Neuronal stem cell (in vitro differentiated cells): Measurements from ENCODE around the gene RXRB.
A peak's percentile ranks its signal among the peaks of the same experiment; 100 is the strongest.

ENCODE experiments used
- DNase-seq: peaks from one replicate; pipeline ENCODE4 v3.0.0-alpha.2; 2013; ENCODE audit warnings: low spot score
- H2AFZ ChIP-seq: one replicate; pipeline ENCODE4 v1.6.1; 2013; ENCODE audit warnings: mild to moderate bottlenecking, low read length, inconsistent platforms
- H2AK5ac ChIP-seq: 2 replicates; pipeline ENCODE4 v1.6.1; 2013; ENCODE audit warnings: low read depth, mild to moderate bottlenecking, inconsistent platforms, low read length, moderate library complexity, mixed read lengths
- H2BK120ac ChIP-seq: 2 replicates; pipeline ENCODE4 v1.6.1; 2013; ENCODE audit warnings: low read depth, mild to moderate bottlenecking, inconsistent platforms, low read length, moderate library complexity, mixed read lengths
- H2BK12ac ChIP-seq: one replicate; pipeline ENCODE4 v1.6.1; 2013; ENCODE audit warnings: low read length, inconsistent platforms
- H2BK15ac ChIP-seq: 2 replicates; pipeline ENCODE4 v1.6.1; 2013; ENCODE audit warnings: mild to moderate bottlenecking, low read length, inconsistent platforms, mixed read lengths
- H2BK5ac ChIP-seq: one replicate; pipeline ENCODE4 v1.6.1; 2013; ENCODE audit warnings: inconsistent platforms, mild to moderate bottlenecking, low read length, moderate library complexity
- H3K14ac ChIP-seq: one replicate; pipeline ENCODE4 v1.6.1; 2013; ENCODE audit warnings: low read length, inconsistent platforms
- H3K18ac ChIP-seq: 2 replicates; pipeline ENCODE4 v1.6.1; 2013; ENCODE audit warnings: low read length, inconsistent platforms
- H3K23ac ChIP-seq: 2 replicates; pipeline ENCODE4 v1.6.1; 2013; ENCODE audit warnings: low read depth, mild to moderate bottlenecking, mixed read lengths, low read length, inconsistent platforms; ENCODE audit not compliant: poor library complexity
- H3K27ac ChIP-seq: replicated peaks from 3 replicates; pipeline ENCODE4 v1.5.1; 2013; ENCODE audit warnings: low read length, inconsistent platforms
- H3K27me3 ChIP-seq, 3 experiments: 2 replicates each; pipeline ENCODE4 v1.6.1; 2013; ENCODE audit warnings: low read length in 3 of 3, mild to moderate bottlenecking in 2 of 3, inconsistent platforms in 1 of 3, low read depth in 1 of 3, mixed read lengths in 1 of 3, moderate library complexity in 1 of 3; ENCODE audit not compliant: control insufficient read depth in 3 of 3, insufficient read depth in 3 of 3
- H3K36me3 ChIP-seq, 2 donors: replicated peaks in 1 of 2; 2 replicates each; pipeline ENCODE4 v1.6.1; 2013; ENCODE audit warnings: low read length in 2 of 2; ENCODE audit not compliant: control insufficient read depth in 2 of 2, insufficient read depth in 2 of 2
- H3K4ac ChIP-seq: 2 replicates; pipeline ENCODE4 v1.6.1; 2013; ENCODE audit warnings: inconsistent platforms, mild to moderate bottlenecking, low read length, moderate library complexity
- H3K4me1 ChIP-seq, 2 donors: 1 replicate in 1 of 2; 2 replicates in 1 of 2; pipeline ENCODE4 v1.6.1; 2013; ENCODE audit warnings: low read length in 2 of 2, low read depth in 1 of 2; ENCODE audit not compliant: control insufficient read depth in 2 of 2, insufficient read depth in 1 of 2
- H3K4me2 ChIP-seq: one replicate; pipeline ENCODE4 v1.6.1; 2013; ENCODE audit warnings: mild to moderate bottlenecking, low read length, inconsistent platforms; ENCODE audit not compliant: insufficient read depth, poor library complexity, severe bottlenecking
- H3K4me3 ChIP-seq, 2 donors: 2 replicates each; pipeline ENCODE4 v1.5.1; 2013; ENCODE audit warnings: low read length in 2 of 2, mild to moderate bottlenecking in 2 of 2, inconsistent platforms in 1 of 2, moderate library complexity in 1 of 2
- H3K79me1 ChIP-seq: one replicate; pipeline ENCODE4 v1.6.1; 2013; ENCODE audit warnings: low read depth, mild to moderate bottlenecking, inconsistent platforms, low read length, moderate library complexity
- H3K9ac ChIP-seq: one replicate; pipeline ENCODE4 v1.6.1; 2013; ENCODE audit warnings: mild to moderate bottlenecking, low read depth, low read length, inconsistent platforms; ENCODE audit not compliant: poor library complexity
- H3K9me3 ChIP-seq, 2 donors: replicated peaks in 1 of 2; 2 replicates each; pipeline versions ENCODE3 to v1.6.1; 2013; ENCODE audit warnings: low read length in 2 of 2, mild to moderate bottlenecking in 2 of 2, inconsistent platforms in 1 of 2, low read depth in 1 of 2, mixed read lengths in 1 of 2, moderate library complexity in 1 of 2; ENCODE audit not compliant: control insufficient read depth in 2 of 2, insufficient read depth in 1 of 2
- H4K8ac ChIP-seq: one replicate; pipeline ENCODE4 v1.6.1; 2013; ENCODE audit warnings: low read depth, mild to moderate bottlenecking, inconsistent platforms, low read length, moderate library complexity
- H4K91ac ChIP-seq: one replicate; pipeline ENCODE4 v1.6.1; 2013; ENCODE audit warnings: low read length, low read depth, mild to moderate bottlenecking, inconsistent platforms; ENCODE audit not compliant: poor library complexity
- WGBS, 2 donors: extraction: QIAGEN DNeasy Blood & Tissue Kit; methylation state at CpG; one replicate each; pipeline ENCODE4 v1.1.7; 2013; ENCODE audit warnings: missing lambda C conversion rate in 2 of 2, mixed read lengths in 1 of 2; ENCODE audit not compliant: insufficient read length in 2 of 2, insufficient replicate concordance in 1 of 2; ENCODE audit errors: extremely low coverage in 2 of 2; 5-methylcytosine and 5-hydroxymethylcytosine counted together

RXRB gene

GRCh38 chr6:33199687-33200218 is 712 bp downstream of the RXRB start:
- H3K18ac ChIP-seq: peak overlapping the region; percentile 48
- H3K27ac ChIP-seq: peak overlapping the region; percentile 97
- peak overlapping the region; percentile 91 to 96 for H3K4me3 ChIP-seq
- H3K9me3 ChIP-seq: no peaks in the 10 kb centered on the region
- H2BK5ac ChIP-seq: peak overlapping the region; percentile 56
- no peak overlapping the region for H4K91ac ChIP-seq
- H3K27me3 ChIP-seq: no peaks in the 10 kb centered on the region
- H2BK120ac ChIP-seq: no peak overlapping the region
- peaks cover 42 to 57% of the 10 kb centered on the region in 2 donors for H3K36me3 ChIP-seq
- H2AK5ac ChIP-seq: peak overlapping the region; percentile 34
- H3K4ac ChIP-seq: no peak overlapping the region
- no CpG with 5 or more reads among the region's 26 CpGs for WGBS, 2 donors
- no peak for DNase-seq
- H3K23ac ChIP-seq: no peak overlapping the region
- H4K8ac ChIP-seq: no peak overlapping the region
- no peak overlapping the region for H3K14ac ChIP-seq
- no peak overlapping the region for H2BK15ac ChIP-seq
- peak overlapping the region; percentile 87 for H3K9ac ChIP-seq
- peak overlapping the region; percentile 90 for H3K4me2 ChIP-seq
- H2BK12ac ChIP-seq: no peak overlapping the region
- H2AFZ ChIP-seq: peak overlapping the region; percentile 94
- peaks cover 14 to 28% of the 10 kb centered on the region in 2 donors for H3K4me1 ChIP-seq
- peaks cover 17% of the 10 kb centered on the region for H3K79me1 ChIP-seq

DNA sequence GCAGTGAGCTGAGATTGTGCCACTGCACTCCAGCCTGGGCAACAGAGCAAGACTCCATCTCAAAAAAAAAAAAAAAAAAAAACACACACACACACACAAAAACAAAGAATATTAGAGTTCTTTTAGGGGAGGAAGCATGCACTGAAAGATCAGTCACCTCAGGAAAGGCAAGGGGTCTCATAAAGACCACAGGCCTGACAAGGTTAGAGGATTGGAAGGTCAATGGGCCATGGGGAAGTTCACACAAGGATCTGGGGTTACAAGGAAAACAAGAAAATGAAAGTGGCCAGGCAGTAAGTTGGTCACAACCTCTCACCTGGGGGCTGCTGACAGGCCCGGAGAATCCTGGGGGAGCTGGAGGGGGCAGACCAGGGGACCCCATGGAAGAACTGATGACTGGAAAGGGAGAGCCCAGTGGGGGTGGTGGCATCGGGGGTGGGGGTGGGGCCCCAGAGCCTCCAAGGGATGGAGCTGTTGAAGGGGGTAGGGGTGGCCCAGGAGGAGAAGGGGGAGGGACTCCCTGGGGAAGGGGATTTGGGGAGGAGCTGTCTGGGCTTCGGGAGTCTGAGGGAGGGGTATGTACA is 1.5 kb downstream of the RXRB start:
- H3K9me3 ChIP-seq: no peaks in the 10 kb centered on the region
- no peak overlapping the region for H4K91ac ChIP-seq
- H3K27ac ChIP-seq: no peak overlapping the region
- WGBS, 2 donors: no CpG with 5 or more reads among the region's 3 CpGs
- no peak overlapping the region for H4K8ac ChIP-seq
- H2BK5ac ChIP-seq: no peak overlapping the region
- H3K4me2 ChIP-seq: peak overlapping the region; percentile 90
- H3K23ac ChIP-seq: no peak overlapping the region
- H2AK5ac ChIP-seq: no peak overlapping the region
- no peak overlapping the region for H3K9ac ChIP-seq
- H2BK12ac ChIP-seq: no peak overlapping the region
- H3K4me1 ChIP-seq: peaks cover 11 to 25% of the 10 kb centered on the region in 2 donors
- peak overlapping the region in 1 of 2 donors; percentile 91 for H3K4me3 ChIP-seq
- H3K4ac ChIP-seq: no peak overlapping the region
- H3K27me3 ChIP-seq: no peaks in the 10 kb centered on the region
- no peak overlapping the region for H2BK15ac ChIP-seq
- no peak overlapping the region for H3K18ac ChIP-seq
- H3K14ac ChIP-seq: no peak overlapping the region
- no peak for DNase-seq
- no peak overlapping the region for H2BK120ac ChIP-seq
- peaks cover 17% of the 10 kb centered on the region for H3K79me1 ChIP-seq
- H2AFZ ChIP-seq: no peak overlapping the region
- H3K36me3 ChIP-seq: peaks cover 47 to 62% of the 10 kb centered on the region in 2 donors

DNA sequence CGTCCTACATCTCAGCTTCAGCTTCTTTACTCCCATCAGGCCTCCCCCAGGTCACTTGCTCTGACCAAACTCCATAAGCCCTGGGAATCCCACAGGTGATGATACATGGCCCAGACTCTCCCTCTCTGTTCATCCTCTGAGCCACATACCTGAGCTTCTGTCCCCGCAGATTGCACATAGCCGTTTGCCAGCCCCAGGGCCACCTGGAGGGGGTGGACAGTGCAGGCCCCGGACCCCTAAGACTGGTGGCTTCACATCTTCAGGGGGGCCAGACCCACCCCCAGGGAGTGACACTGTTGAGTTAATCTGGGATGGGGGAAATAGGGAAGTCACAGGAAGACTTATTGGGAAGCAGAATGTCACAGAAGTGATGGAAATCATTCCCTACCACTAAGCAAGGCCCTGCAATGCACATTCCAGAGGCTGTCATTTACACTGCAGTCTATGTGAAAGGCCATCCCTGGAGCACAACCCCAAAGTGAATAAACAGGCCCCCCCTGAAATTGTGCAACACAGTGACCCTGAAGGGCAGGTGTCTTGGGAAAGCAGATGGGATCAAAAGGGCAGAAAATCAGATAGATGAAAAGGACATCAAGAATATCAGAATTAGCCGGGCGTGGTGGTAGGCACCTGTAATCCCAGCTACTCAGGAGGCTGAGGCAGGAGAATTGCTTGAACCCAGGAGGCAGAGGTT is 2.2 kb downstream of the RXRB start:
- no peak overlapping the region for H3K9ac ChIP-seq
- no peak overlapping the region for H2BK5ac ChIP-seq
- H3K4ac ChIP-seq: no peak overlapping the region
- no peak overlapping the region for H3K27ac ChIP-seq
- peaks cover 17% of the 10 kb centered on the region for H3K79me1 ChIP-seq
- DNase-seq: no peak
- no peak overlapping the region for H4K8ac ChIP-seq
- H3K14ac ChIP-seq: no peak overlapping the region
- no peak overlapping the region for H3K4me2 ChIP-seq
- H2AK5ac ChIP-seq: no peak overlapping the region
- H2BK15ac ChIP-seq: no peak overlapping the region
- WGBS, 2 donors: no CpG with 5 or more reads among the region's 6 CpGs
- H3K4me3 ChIP-seq: no peak overlapping the region
- H3K18ac ChIP-seq: no peak overlapping the region
- H2AFZ ChIP-seq: no peak overlapping the region
- H2BK120ac ChIP-seq: no peak overlapping the region
- H2BK12ac ChIP-seq: no peak overlapping the region
- H3K27me3 ChIP-seq: no peaks in the 10 kb centered on the region
- H3K23ac ChIP-seq: no peak overlapping the region
- H3K4me1 ChIP-seq: peaks cover 9 to 19% of the 10 kb centered on the region in 2 donors
- no peaks in the 10 kb centered on the region for H3K9me3 ChIP-seq
- H3K36me3 ChIP-seq: peaks cover 41 to 61% of the 10 kb centered on the region in 2 donors
- H4K91ac ChIP-seq: no peak overlapping the region

- Histone ChIP-seq H3K79me1 (peaks cover 17% of the 10 kb centered on the region), H3K4ac (no peak overlapping the region), H2BK120ac (no peak overlapping the region), H4K91ac (no peak overlapping the region), H3K9me3 (no peaks in the 10 kb centered on the region), H3K36me3 (peaks cover 34 to 53% of the 10 kb centered on the region in 2 donors), H4K8ac (no peak overlapping the region), H3K4me3 (no peak overlapping the region), H3K27ac (no peak overlapping the region), H2AFZ (no peak overlapping the region), H3K23ac (no peak overlapping the region), H3K4me1 (peaks cover 11 to 17% of the 10 kb centered on the region in 2 donors), H3K14ac (no peak overlapping the region), H2BK5ac (no peak overlapping the region), H3K4me2 (no peak overlapping the region), H2AK5ac (no peak overlapping the region), H3K27me3 (peaks cover 0 to 5% (median 0%) of the 10 kb centered on the region in 3 experiments), H3K18ac (no peak overlapping the region), H2BK15ac (no peak overlapping the region), H2BK12ac (no peak overlapping the region), H3K9ac (no peak overlapping the region)
- DNase-seq: no peak
- no CpG with 5 or more reads among the region's 12 CpGs for WGBS, 2 donors
Observed at GRCh38 chr6:33197431-33198048, 2.9 kb downstream of the RXRB start.
